C4-2B (cell line): ENCODE data around the gene CERS2.

Source experiments
- H3K27ac ChIP-seq: fragments of 450-650 bp; 2 replicates; pipeline ENCODE4 v1.5.1; 2017
- CTCF ChIP-seq: fragments of 450-650 bp; conservative IDR thresholded peaks from 2 replicates; pipeline ENCODE4 v1.5.1; 2017; ENCODE audit warnings: mild to moderate bottlenecking
- ZFX ChIP-seq: fragments of 450-650 bp; IDR thresholded peaks from 2 replicates; pipeline ENCODE4 v1.6.1; 2017

CERS2 gene

GRCh38 chr1:150997126-150997872 is 22.7 kb upstream of the CERS2 start:
- TF ChIP-seq CTCF, result no peak
- no peak for TF ChIP-seq ZFX

GRCh38 chr1:150995896-150996295 is 21.3 kb upstream of the CERS2 start:
- TF ChIP-seq ZFX, result no peak
- TF ChIP-seq CTCF, result peak; percentile 89
- H3K27ac ChIP-seq, result no peak overlapping the region

More at GRCh38 chr1:150997126-150997872, 22.7 kb upstream of the CERS2 start:
- no peak overlapping the region for H3K27ac ChIP-seq

GRCh38 chr1:150995460-150995859 is 20.8 kb upstream of the CERS2 start:
- TF ChIP-seq ZFX (no peak), CTCF (no peak)
- no peak overlapping the region for H3K27ac ChIP-seq

GRCh38 chr1:150994248-150994647 is 19.6 kb upstream of the CERS2 start:
- TF ChIP-seq ZFX (no peak), CTCF (no peak)
- H3K27ac ChIP-seq, result no peak overlapping the region

- H3K27ac ChIP-seq, result no peak overlapping the region
- TF ChIP-seq ZFX, result no peak
- no peak for TF ChIP-seq CTCF
These were observed 18.0 kb upstream of the CERS2 start for GRCh38 chr1:150992626-150993025.

- no peak for TF ChIP-seq ZFX
- TF ChIP-seq CTCF, result no peak
- H3K27ac ChIP-seq, result no peak overlapping the region
These were observed 13.3 kb upstream of the CERS2 start for GRCh38 chr1:150987924-150988323.

GRCh38 chr1:150985179-150985825 is 10.7 kb upstream of the CERS2 start:
- TF ChIP-seq CTCF (no peak), ZFX (no peak)
- no peak overlapping the region for H3K27ac ChIP-seq
